Stimulated activated CD4-positive, alpha-beta T cell treated with anti-CD3 and anti-CD28 coated beads, Interleukin-4, amount 100 ng/mL, for 24 hours (primary cell): Measurements from ENCODE around the gene MATCAP1.

Experiments
- DNase-seq: peaks from one replicate; pipeline ENCODE4 v3.0.0-alpha.2; 2020

Gene MATCAP1

GRCh38 chr16:67155295-67156142, 28.2 kb downstream of the MATCAP1 start:
- DNase-seq, result peak; percentile 80

- no peak for DNase-seq
Measured at GRCh38 chr16:67154578-67155294, 29.0 kb downstream of the MATCAP1 start.

GRCh38 chr16:67151431-67152097, 32.2 kb downstream of the MATCAP1 start:
- no peak for DNase-seq

GRCh38 chr16:67150833-67151396, 32.8 kb downstream of the MATCAP1 start, which contains the start of gene B3GNT9:
B3GNT9 (minus strand) TSS chr16:67150998; CDS start chr16:67150485, 513 bp downstream.
- DNase-seq, result no peak

- DNase-seq, result peak; percentile 49
Measured at GRCh38 chr16:67150047-67150832, 33.5 kb downstream of the MATCAP1 start.

GRCh38 chr16:67149276-67150046, 34.3 kb downstream of the MATCAP1 start:
- DNase-seq, result no peak

- DNase-seq, result no peak
Measured at GRCh38 chr16:67148656-67149275, 35.0 kb downstream of the MATCAP1 start.

- no peak for DNase-seq
Measured at GRCh38 chr16:67148221-67148620, 35.5 kb downstream of the MATCAP1 start.

GRCh38 chr16:67147437-67148140, 36.2 kb downstream of the MATCAP1 start:
- DNase-seq, result no peak

- DNase-seq, result no peak
Measured at GRCh38 chr16:67146523-67147357, 37.0 kb downstream of the MATCAP1 start.

GRCh38 chr16:67145746-67146145, 38.0 kb downstream of the MATCAP1 start:
- DNase-seq, result no peak

- DNase-seq, result no peak
Measured at GRCh38 chr16:67144943-67145342, 38.8 kb downstream of the MATCAP1 start.

GRCh38 chr16:67142342-67142741, 41.4 kb downstream of the MATCAP1 start:
- no peak for DNase-seq

GRCh38 chr16:67141391-67141790, 42.4 kb downstream of the MATCAP1 start:
- DNase-seq, result no peak

GRCh38 chr16:67137605-67138004, 46.2 kb downstream of the MATCAP1 start:
- DNase-seq, result no peak

- no peak for DNase-seq
Measured at GRCh38 chr16:67129422-67129821, 54.3 kb downstream of the MATCAP1 start.

- DNase-seq, result no peak
Measured at GRCh38 chr16:67128887-67129286, 54.9 kb downstream of the MATCAP1 start.

GRCh38 chr16:67128417-67128816, 55.3 kb downstream of the MATCAP1 start:
- no peak for DNase-seq
